Esophagus (tissue), 2 donors: ENCODE measurements around the gene SAP30. TPM values are rescaled to one million over a fixed set of nuclear protein-coding genes. Genes with fewer than 3 reads are reported as not detected.

Experiments
- H3K27ac ChIP-seq, 2 donors: one replicate each; pipeline ENCODE4 v1.5.1; 2013; ENCODE audit warnings: low read depth in 2 of 2, mild to moderate bottlenecking in 2 of 2, inconsistent platforms in 1 of 2, low read length in 1 of 2, moderate library complexity in 1 of 2
- H3K27me3 ChIP-seq, 2 donors: one replicate each; pipeline ENCODE4 v1.6.1; 2013; ENCODE audit warnings: low read length in 2 of 2, control low read depth in 1 of 2, mild to moderate bottlenecking in 1 of 2; ENCODE audit not compliant: insufficient read depth in 2 of 2, control insufficient read depth in 1 of 2
- H3K36me3 ChIP-seq, 2 donors: one replicate each; pipeline ENCODE4 v1.6.1; 2013; ENCODE audit warnings: low read length in 1 of 2; ENCODE audit not compliant: control insufficient read depth in 2 of 2, insufficient read depth in 2 of 2
- H3K4me1 ChIP-seq, 2 donors: one replicate each; pipeline ENCODE4 v1.6.1; 2013; ENCODE audit warnings: low read length in 1 of 2; ENCODE audit not compliant: control insufficient read depth in 2 of 2, insufficient read depth in 2 of 2
- H3K4me3 ChIP-seq, 2 donors: one replicate each; pipeline ENCODE4 v1.5.1; 2013; ENCODE audit warnings: low read length in 2 of 2, mild to moderate bottlenecking in 2 of 2, low read depth in 1 of 2, moderate library complexity in 1 of 2
- H3K9me3 ChIP-seq, 2 donors: one replicate each; pipeline ENCODE4 v1.6.1; 2013; ENCODE audit warnings: mild to moderate bottlenecking in 2 of 2, low read depth in 1 of 2, low read length in 1 of 2, moderate library complexity in 1 of 2; ENCODE audit not compliant: control insufficient read depth in 2 of 2, insufficient read depth in 1 of 2
- WGBS, 2 donors: extraction: QIAGEN DNeasy Blood & Tissue Kit; methylation state at CpG; one replicate each; pipeline ENCODE4 v1.1.7; 2013; 5-methylcytosine and 5-hydroxymethylcytosine counted together
- polyA plus RNA-seq, 2 donors: library from polyadenylated mRNA; stranded (reverse); fragments of 200-250 nt; gene quantifications; one replicate each; pipeline ENCODE4 v1.2.3, GENCODE V29; 2013
- donor health status: healthy with polysubstance abuse.
- donor health status: Bipolar disorder and iron deficiency.

The SAP30 gene
- polyA plus RNA-seq, 2 donors: 2.5 to 7.3 TPM

- peak overlapping the region; percentile 70 to 84 for H3K4me3 ChIP-seq
- H3K27me3 ChIP-seq: no peaks in the 10 kb centered on the region
- peak overlapping the region; percentile 75 to 83 for H3K27ac ChIP-seq
- no peaks in the 10 kb centered on the region for H3K9me3 ChIP-seq
- H3K36me3 ChIP-seq: no peaks in the 10 kb centered on the region
- H3K4me1 ChIP-seq: no peaks in the 10 kb centered on the region
- 1 to 2% methylated on average over 52 of the region's 52 CpGs for WGBS, 2 donors
These were observed 35.6 kb upstream of the SAP30 start for GRCh38 chr4:173334891-173335752.

- no peaks in the 10 kb centered on the region for H3K9me3 ChIP-seq
- no peak overlapping the region for H3K4me3 ChIP-seq
- 97% methylated on average over 2 of the region's 2 CpGs for WGBS, 2 donors
- H3K27ac ChIP-seq: no peak overlapping the region
- H3K27me3 ChIP-seq: no peaks in the 10 kb centered on the region
- H3K36me3 ChIP-seq: no peaks in the 10 kb centered on the region
- no peaks in the 10 kb centered on the region for H3K4me1 ChIP-seq
These were observed 33.3 kb upstream of the SAP30 start for GRCh38 chr4:173337463-173337862.

- Histone ChIP-seq H3K27me3 (no peaks in the 10 kb centered on the region), H3K9me3 (peaks cover 0 to 3% of the 10 kb centered on the region in 2 donors), H3K4me1 (no peaks in the 10 kb centered on the region), H3K27ac (no peak overlapping the region), H3K4me3 (no peak overlapping the region), H3K36me3 (no peaks in the 10 kb centered on the region)
- 81 to 91% methylated on average over 3 of the region's 3 CpGs for WGBS, 2 donors
These were observed 26.8 kb upstream of the SAP30 start for GRCh38 chr4:173343832-173344397.

- Histone ChIP-seq H3K27ac (no peak overlapping the region), H3K9me3 (peaks cover 0 to 3% of the 10 kb centered on the region in 2 donors), H3K4me3 (no peak overlapping the region), H3K4me1 (no peaks in the 10 kb centered on the region), H3K27me3 (no peaks in the 10 kb centered on the region), H3K36me3 (no peaks in the 10 kb centered on the region)
- 64 to 69% methylated on average over 2 of the region's 2 CpGs for WGBS, 2 donors
These were observed 25.1 kb upstream of the SAP30 start for GRCh38 chr4:173345648-173346047.

- no peak overlapping the region for H3K4me3 ChIP-seq
- 48 to 85% methylated on average over 2 of the region's 2 CpGs for WGBS, 2 donors
- H3K27ac ChIP-seq: no peak overlapping the region
- H3K27me3 ChIP-seq: no peaks in the 10 kb centered on the region
- no peaks in the 10 kb centered on the region for H3K36me3 ChIP-seq
- H3K4me1 ChIP-seq: no peaks in the 10 kb centered on the region
- peaks cover 0 to 3% of the 10 kb centered on the region in 2 donors for H3K9me3 ChIP-seq
These were observed 24.7 kb upstream of the SAP30 start for GRCh38 chr4:173346074-173346473.

- WGBS, 2 donors: 96 to 100% methylated on average over 1 of the region's 1 CpG
These were observed 23.3 kb upstream of the SAP30 start for GRCh38 chr4:173347467-173347866.

GRCh38 chr4:173357939-173358338 lies 12.8 kb upstream of the SAP30 start:
- H3K27ac ChIP-seq: no peak overlapping the region
- H3K36me3 ChIP-seq: no peaks in the 10 kb centered on the region
- H3K4me3 ChIP-seq: no peak overlapping the region
- no peaks in the 10 kb centered on the region for H3K4me1 ChIP-seq
- no peaks in the 10 kb centered on the region for H3K27me3 ChIP-seq
- H3K9me3 ChIP-seq: no peaks in the 10 kb centered on the region
- 64 to 69% methylated on average over 2 of the region's 2 CpGs for WGBS, 2 donors

More at GRCh38 chr4:173347467-173347866, 23.3 kb upstream of the SAP30 start:
- Histone ChIP-seq H3K27me3 (no peaks in the 10 kb centered on the region), H3K4me1 (no peaks in the 10 kb centered on the region), H3K27ac (no peak overlapping the region), H3K9me3 (peaks cover 0 to 3% of the 10 kb centered on the region in 2 donors), H3K4me3 (no peak overlapping the region), H3K36me3 (no peaks in the 10 kb centered on the region)

- no peaks in the 10 kb centered on the region for H3K36me3 ChIP-seq
- WGBS, 2 donors: 59 to 67% methylated on average over 5 of the region's 5 CpGs
These were observed 10.1 kb upstream of the SAP30 start for GRCh38 chr4:173360587-173361221.

GRCh38 chr4:173362666-173363065 lies 8.1 kb upstream of the SAP30 start:
- Histone ChIP-seq H3K4me1 (no peaks in the 10 kb centered on the region), H3K36me3 (no peaks in the 10 kb centered on the region), H3K4me3 (no peak overlapping the region), H3K9me3 (no peaks in the 10 kb centered on the region), H3K27ac (no peak overlapping the region), H3K27me3 (no peaks in the 10 kb centered on the region)
- 66 to 76% methylated on average over 3 of the region's 3 CpGs for WGBS, 2 donors

More at GRCh38 chr4:173360587-173361221, 10.1 kb upstream of the SAP30 start:
- H3K27ac ChIP-seq: no peak overlapping the region
- H3K4me3 ChIP-seq: no peak overlapping the region
- H3K27me3 ChIP-seq: no peaks in the 10 kb centered on the region
- H3K4me1 ChIP-seq: no peaks in the 10 kb centered on the region
- H3K9me3 ChIP-seq: no peaks in the 10 kb centered on the region
